GM12875 (cell line): ENCODE results near the gene TMEFF1.
"Not testable (repeated sequence)": the region's sequence is repeated elsewhere in the genome, so short reads cannot be mapped to it uniquely, and the experiment has no call there.

ENCODE experiments used
- H3K4me3 ChIP-seq: one replicate; pipeline ENCODE4 v1.5.1; 2011; ENCODE audit warnings: low read depth, low read length, control low read depth
- CTCF ChIP-seq: IDR thresholded peaks from 2 replicates; pipeline ENCODE4 v1.5.1; 2011; ENCODE audit warnings: low read depth, mild to moderate bottlenecking, control low read depth, inconsistent platforms, low read length, moderate library complexity, borderline replicate concordance; ENCODE audit not compliant: insufficient read depth

TMEFF1 gene

DNA sequence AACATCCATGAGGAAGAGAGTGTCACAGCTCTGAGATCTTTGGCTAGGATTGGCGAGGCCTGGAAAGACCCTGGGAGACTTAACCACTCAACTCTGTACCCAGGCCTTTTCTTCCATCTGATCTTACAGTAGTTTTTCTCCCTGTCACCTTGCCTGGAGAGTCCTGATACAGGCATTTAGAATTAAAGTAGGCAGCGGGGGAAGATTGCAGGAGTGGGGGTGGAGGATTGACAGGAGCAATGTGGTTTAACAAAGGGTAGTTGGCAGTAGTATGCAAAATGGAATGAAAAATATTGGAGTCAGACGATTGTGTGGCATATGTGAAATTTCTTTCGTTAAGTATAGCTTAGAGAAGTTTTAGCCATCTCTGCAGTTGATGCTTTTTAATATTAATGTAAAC, 16.9 kb downstream of the TMEFF1 start:
- H3K4me3 ChIP-seq = no peak overlapping the region
- TF ChIP-seq CTCF = no peak

DNA sequence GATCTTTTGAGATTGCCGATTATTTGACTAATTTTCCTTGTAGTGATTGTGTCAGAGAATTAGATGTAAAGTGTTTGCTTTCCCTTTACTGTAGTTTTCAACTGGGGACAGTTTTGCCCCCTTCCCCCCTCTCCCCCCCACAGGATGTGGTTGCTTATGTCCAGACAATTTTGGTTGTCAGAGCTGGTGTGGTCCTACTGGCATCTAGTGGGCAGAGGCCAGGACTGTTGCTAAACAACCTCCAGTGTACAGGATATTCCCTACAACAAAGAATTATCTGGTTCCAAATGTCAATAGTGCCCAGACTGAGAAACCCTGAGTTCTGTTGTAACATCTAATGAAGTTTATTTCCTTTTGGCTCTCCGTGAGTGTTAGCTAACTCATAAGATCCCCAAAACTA, 20.0 kb downstream of the TMEFF1 start:
- no peak for TF ChIP-seq CTCF
- H3K4me3 ChIP-seq = no peak overlapping the region

GRCh38 chr9:100498592-100498991, 25.6 kb downstream of the TMEFF1 start:
- TF ChIP-seq CTCF = no peak
- H3K4me3 ChIP-seq = no peak overlapping the region

- TF ChIP-seq CTCF = no peak
- H3K4me3 ChIP-seq = no peak overlapping the region
Measured at GRCh38 chr9:100499460-100499859, 26.5 kb downstream of the TMEFF1 start.

DNA sequence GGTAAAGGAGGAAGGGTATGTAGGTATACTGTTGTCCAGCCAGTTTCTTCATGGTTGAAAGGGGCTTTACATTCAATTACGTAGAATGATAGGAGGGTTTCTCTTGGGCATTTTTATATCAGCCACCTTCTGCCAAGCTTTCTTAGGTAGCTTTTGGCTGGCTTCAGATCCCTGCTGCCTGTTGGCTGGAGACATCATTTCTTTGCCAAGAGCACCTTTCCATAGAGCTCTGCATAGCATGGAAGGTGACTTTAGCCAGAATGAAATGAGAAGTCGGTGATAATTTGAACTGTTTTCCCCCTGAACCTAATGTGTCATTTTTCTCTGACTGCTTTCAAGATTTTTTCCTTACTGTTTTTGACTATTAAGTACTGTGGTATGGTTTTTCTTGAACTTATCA, 26.9 kb downstream of the TMEFF1 start:
- TF ChIP-seq CTCF = no peak
- no peak overlapping the region for H3K4me3 ChIP-seq

GRCh38 chr9:100505564-100506159, 32.7 kb downstream of the TMEFF1 start:
- peak; percentile 78 for TF ChIP-seq CTCF
- no peak overlapping the region for H3K4me3 ChIP-seq

DNA sequence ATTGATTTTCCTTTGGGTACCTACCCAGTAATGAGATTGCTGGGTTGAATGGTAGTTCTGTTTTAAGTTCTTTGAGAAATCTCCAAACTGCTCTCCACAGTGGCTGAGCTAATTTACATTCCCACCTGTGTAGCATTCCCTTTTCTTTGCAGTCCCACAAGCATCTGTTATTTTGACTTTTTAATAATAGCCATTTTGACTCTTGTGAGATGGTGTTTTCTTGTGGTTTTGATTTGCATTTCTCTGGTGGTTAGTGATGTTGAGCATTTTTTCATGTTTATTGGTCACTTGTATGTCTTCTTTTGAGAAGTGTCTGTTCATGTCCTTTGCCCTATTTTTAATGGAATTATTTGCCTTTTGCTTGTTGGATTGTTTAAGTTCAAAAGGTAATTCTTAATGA, 34.4 kb downstream of the TMEFF1 start:
- not testable (repeated sequence) for H3K4me3 ChIP-seq

DNA sequence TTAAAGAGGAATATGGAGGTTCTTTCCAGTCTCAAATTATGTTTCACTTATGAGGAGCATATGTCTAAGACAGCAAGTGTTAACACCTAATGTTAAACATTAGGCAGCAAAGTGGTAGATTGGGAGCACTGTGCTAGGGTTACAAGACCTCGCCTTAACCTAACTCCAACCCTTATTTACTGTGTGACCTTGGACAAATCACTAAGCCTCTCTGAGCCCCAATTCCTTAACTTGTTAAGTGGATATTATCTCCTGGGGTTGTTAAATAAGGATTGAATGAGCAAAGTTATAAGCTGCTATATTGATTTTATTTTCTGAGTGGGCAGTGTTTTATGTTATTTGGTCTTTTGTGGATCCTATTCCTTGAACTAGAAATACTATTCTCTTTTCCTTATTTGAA, 38.3 kb downstream of the TMEFF1 start:
- H3K4me3 ChIP-seq = no peak overlapping the region
- TF ChIP-seq CTCF = no peak
